GM19193 (cell line): ENCODE measurements around the gene FTHL17.

Source experiments
- POLR2A ChIP-seq: IDR thresholded peaks from 4 replicates; pipeline ENCODE4 v1.6.1; 2011; ENCODE audit not compliant: insufficient read depth, insufficient read length; ENCODE audit errors: extremely low read depth

The FTHL17 gene

GRCh38 chrX:31058284-31058683 lies 13.6 kb downstream of the FTHL17 start:
- no peak for TF ChIP-seq POLR2A

DNA sequence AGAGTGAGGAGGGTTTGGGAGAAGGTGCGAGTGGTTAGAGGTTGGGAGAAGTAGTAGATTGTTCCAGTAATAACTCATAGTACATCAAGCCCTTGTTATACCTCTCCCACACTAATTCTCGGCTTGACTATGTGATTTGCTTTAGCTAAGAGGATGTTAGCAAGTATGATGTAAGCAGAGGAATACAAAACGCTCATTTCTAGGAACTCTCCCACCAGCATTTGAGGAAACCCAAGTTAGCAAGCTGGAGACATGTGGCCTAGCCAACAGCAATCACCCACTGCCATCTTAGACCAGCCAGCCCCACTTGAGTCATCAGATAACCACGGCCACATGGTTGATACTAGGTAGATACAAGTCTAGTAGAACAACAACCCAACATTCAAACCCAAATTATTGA lies 14.2 kb downstream of the FTHL17 start:
- TF ChIP-seq POLR2A = no peak

GRCh38 chrX:31057291-31057690 lies 14.6 kb downstream of the FTHL17 start:
- TF ChIP-seq POLR2A = no peak

- no peak for TF ChIP-seq POLR2A
These were observed 18.2 kb downstream of the FTHL17 start for GRCh38 chrX:31053621-31054020.

DNA sequence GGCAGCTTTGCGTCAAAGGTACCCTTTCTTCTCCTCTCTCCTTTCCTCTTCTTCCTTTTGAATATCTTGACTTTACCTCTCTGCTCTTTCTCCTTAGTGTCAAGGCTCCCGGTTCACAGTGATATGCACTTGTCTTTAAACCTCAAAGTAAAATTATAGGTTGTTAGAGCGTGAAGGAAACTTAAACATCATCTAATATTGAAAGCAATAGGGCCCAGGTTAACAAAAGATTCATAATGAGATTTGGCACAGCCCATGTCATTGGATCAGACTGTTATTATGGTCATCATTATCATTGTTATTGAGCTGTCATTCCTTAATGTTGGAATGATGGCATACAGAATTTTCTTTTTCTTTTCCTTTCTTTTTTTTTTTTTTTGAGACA lies 32.5 kb downstream of the FTHL17 start:
- TF ChIP-seq POLR2A = no peak

- no peak for TF ChIP-seq POLR2A
These were observed 33.1 kb downstream of the FTHL17 start for GRCh38 chrX:31038575-31039326.

GRCh38 chrX:31036895-31037294 lies 34.9 kb downstream of the FTHL17 start:
- no peak for TF ChIP-seq POLR2A

DNA sequence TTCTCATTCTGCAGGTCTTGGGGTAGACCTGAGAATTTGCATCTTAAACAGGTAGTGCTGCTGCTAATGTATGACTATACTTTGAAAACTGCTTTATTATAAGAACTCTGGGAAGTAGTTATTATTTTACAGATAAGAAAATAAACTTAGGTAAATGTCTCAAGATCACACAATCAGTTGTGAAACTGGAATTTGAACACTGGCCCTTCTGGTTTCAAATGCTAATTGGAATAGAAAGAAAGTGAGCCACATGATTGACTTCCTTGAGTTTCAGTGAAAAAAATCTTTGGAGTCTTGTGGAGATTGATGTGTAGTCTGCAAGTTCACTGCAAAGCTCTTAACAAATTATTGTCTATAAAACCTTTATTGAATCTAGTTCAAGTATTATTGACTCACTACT lies 44.5 kb downstream of the FTHL17 start:
- no peak for TF ChIP-seq POLR2A

DNA sequence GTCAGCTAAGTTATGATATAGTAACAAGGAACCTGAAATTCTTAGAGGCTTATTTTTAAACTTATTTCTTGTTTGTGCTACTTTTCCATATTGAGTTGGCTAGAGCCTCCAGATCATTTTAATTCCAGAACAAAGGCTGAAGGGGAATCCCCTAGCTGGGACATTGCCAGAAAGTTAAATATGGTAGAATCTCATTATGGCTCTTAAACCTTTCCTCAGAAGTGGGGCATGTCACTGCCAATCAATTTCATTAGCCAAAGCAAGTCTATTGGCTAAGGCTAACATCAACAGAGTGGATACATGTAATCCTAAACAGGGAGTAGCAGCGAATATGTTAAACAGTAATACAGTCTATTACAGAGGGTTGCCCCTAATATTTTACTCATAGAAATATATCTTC lies 47.0 kb downstream of the FTHL17 start:
- no peak for TF ChIP-seq POLR2A

- no peak for TF ChIP-seq POLR2A
These were observed 50.3 kb downstream of the FTHL17 start for GRCh38 chrX:31021537-31021936.
